ENCODE results near the gene BARX2.

BARX2 gene

DNA sequence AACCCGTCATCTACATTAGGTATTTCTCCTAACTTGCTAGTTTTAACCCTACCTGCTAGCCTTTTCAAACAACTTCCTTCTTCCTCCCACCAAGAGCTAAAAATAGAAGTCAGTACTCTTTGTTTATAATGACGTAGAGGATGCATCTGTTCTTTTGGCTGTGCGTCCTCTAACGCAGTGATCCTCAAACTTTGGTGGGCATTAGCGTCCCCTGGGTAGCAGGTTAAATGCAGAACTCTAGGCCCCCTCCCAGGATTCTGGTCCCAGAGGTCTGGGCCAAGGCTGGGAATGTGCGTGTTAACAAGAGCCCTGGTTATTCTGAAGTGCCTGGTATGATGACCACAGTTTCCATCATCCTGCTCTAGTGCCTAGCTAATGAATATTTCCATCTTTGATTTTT is 67.6 kb downstream of the BARX2 start:
- no peak for DNase-seq

DNA sequence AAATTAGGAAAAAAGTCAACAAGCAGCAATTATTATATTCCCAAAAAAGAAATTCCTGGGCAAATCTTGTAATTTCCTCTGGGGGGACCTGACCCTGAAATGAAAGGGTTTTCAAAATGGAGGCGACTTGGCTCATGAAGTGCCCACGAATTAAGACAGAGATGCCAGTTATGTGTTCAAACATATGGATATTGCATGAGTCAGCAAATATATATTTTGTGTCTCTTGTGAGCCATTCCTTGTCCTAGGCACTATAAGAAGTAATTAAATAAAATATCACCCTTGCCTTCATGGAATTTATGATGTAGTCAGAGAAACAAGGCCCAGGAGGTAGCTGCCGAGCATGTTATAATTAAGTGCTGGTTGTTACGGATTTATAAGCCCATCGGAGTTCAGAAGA is 68.6 kb downstream of the BARX2 start:
- DNase-seq, result no peak

DNA sequence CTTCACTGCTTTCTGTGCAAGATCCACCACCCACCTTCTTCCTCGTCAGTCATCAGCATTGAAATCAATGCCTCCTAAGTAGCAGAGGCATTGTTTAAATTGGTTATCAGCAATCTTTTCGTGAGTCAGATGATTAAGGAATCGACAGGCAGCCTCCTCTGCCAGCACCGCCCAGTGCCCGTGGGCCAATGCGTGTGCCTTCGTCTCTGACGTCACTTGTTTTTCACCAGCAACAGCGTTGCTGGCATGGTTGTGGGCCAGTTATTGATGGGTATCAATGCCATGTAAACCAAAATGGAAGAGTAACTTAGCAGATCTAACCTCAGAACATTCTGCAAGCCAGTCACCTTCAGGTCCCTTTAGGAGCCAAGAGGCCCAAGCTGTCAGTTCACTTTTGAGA is 69.6 kb downstream of the BARX2 start:
- DNase-seq, result no peak

DNA sequence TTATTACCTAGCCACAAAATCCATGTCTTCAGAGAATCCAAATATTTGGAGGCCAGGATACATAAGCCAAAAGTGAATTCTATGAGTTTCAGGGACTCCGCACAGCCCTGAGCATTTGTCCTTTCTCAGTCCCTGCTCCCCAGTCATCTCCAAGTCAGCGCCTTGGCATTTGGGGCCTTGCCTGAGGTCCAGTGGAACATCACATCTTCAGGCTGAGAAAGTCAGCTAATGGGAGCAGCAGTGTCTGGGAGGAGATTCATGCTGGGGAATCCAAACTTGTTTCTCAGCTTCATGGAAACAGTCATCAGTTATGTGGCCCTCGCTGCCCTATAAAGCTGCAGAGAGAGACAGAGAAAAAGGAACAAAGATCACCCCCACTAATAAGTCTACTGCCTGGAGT is 70.9 kb downstream of the BARX2 start:
- DNase-seq, result no peak

DNA sequence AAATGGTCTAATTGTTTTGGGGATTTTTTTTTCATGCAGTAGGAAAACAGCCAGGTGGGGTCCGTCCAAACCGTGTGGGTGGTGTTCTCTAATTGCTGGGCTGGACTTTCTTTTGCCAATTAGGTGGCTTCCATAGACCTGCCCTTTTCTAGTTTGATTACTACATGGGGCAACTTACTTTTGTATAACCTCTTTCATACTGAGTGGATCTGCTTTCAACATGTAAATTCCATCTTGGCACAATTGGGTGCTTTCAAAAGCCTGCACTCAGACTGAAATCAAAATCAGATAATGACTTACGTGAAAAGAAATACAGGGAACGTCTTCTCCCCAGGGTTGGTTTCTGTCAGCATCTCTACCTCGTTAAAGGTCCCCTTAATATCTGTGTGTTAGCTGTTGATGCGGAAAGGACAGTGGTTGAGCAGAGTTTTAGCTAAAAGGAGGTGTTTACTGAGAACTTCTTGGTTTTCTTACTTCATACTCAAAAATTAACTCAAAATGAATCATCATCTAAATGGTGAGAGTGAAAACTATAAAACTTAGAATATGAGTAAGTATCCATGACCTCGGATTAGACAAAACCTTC is 72.1 kb downstream of the BARX2 start:
- DNase-seq, result no peak

DNA sequence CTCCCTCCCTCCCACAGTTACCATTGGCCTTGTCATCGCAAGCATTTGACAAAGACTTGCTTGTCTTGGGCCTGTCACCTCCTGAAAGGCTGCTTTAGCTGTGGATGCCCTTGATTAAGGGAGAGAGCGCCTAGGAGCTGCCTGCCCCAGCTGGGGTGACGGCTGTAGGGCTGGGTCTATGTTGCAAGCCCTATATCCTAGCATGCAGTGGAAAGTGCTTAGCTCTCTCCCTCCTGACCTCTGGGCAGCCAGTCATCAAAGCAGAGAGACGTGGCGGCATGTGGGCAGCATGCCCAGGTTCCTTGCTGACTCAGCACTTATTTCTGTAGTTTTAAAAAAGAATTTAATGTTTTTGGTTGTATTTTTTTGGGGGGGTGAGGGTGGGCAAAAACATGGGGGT is 75.9 kb downstream of the BARX2 start:
- DNase-seq, result no peak

DNA sequence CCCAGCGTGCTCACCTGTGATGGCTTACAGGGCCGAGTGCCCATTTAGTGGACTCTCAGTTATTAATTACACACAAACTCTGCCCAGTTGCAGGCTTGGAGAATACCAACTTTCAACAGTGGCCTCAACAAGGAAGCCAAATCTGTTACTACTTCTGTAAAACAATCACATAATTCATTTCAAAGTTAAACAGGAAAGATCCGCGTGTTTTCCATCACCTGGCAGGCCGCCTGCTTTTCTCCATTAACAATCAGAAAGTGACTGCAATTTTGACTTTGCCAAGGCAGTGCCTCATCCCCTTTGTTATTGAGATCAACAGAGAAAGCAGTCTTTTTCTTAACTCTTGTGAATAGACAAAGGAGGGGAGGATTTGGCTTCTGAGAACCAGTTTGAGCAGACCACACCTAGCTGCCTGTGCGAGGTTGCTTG is 77.7 kb downstream of the BARX2 start:
- no peak for DNase-seq

DNA sequence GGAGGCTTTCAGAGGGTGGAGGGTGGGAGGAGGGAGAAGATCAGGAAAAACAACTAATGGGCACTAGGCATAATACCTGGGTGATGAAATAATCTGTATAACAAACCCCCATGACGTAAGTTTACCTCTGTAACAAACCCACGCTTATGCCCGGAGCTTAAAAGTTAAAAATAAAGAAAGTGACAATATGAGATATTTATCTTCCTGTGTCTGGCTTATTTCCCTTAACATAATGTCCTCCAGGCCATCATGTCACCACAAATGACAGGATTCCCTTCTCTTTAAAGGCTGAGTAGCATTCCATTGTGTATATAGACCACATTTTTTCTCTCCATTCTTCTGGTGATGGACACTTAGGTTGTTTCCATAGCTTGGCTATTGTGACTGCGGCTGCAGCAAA is 79.5 kb downstream of the BARX2 start:
- DNase-seq, result no peak

DNA sequence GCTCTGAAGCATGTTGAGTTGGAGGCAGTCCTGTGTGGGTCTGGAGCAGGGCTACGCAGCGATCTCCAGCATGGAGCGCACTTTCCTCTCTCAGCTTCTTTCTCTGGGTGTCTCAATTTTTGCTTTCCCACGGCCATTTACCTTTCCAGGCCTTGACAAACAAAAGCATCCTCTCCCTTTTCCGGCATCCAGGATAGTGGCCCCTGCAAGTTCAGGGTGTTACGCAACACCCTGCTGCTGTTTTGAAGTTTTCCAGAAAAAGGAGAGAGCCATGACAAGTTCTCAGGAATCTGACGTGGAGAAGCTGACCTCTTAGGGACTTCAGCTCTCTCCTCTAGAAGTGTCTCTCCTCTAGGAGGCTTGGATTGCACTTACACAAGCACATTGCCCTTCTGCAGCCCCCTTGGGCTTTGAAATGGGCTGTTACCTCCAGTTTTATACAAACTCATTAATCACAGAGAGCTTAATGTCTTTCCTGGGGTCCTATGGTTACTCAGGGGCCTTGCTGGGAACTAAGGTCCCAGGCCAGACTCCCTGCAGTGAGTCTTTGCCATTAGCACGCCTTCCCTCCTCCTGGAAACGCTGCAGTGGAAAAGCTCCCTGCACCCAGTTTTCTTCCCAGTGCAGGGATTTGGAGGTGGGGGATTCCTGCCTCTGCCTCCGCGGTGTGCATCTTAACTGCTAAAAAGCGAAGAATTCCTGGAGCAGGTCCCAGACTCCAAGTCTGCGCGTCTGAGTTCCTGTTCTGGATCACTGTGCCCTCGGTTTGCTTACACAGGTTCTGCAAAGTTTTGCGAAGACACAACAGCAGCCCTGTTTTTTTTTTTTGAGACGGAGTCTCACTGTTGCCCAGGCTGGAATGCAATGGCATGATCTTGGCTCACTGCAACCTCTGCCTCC is 80.4 kb downstream of the BARX2 start:
- DNase-seq, result no peak

DNA sequence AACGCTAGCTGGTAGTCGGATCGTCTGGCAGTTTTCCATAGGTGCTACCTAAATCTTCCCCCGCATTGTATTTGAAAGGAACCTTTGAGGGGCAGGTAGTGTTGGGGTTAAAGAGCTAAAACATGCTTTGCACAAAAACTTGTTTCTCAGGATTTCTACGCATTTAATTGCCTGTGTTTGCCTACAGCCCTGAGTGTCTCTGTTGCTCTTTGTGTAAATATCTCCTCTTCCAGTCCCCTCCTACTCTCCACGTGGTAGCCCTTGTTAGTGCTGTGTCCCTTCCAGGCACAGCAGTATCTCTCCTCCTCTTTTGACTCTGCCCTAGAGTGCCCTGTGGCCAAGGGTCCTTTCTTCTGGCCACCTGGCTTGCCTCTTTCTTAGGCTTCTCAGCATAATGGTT is 81.7 kb downstream of the BARX2 start:
- DNase-seq, result no peak

DNA sequence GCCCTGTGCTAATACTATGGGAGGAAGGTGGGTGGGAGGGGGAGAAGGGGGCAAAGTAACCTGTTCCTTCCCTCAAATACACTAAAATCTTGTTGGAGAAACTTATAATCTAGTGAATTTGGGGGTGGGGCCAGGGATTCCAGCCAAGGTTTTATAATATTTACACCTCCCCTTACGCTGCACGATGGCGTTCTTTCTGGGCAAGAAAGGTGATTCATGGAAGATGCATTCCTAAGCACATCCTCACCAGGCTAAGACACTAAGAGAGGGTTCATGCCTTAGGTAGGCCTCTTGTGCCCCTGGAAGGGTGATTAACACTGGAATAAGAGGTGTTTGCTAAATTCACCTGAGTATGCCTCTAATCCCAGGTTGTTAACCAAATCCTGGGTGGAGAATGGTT is 82.6 kb downstream of the BARX2 start:
- DNase-seq, result no peak

DNA sequence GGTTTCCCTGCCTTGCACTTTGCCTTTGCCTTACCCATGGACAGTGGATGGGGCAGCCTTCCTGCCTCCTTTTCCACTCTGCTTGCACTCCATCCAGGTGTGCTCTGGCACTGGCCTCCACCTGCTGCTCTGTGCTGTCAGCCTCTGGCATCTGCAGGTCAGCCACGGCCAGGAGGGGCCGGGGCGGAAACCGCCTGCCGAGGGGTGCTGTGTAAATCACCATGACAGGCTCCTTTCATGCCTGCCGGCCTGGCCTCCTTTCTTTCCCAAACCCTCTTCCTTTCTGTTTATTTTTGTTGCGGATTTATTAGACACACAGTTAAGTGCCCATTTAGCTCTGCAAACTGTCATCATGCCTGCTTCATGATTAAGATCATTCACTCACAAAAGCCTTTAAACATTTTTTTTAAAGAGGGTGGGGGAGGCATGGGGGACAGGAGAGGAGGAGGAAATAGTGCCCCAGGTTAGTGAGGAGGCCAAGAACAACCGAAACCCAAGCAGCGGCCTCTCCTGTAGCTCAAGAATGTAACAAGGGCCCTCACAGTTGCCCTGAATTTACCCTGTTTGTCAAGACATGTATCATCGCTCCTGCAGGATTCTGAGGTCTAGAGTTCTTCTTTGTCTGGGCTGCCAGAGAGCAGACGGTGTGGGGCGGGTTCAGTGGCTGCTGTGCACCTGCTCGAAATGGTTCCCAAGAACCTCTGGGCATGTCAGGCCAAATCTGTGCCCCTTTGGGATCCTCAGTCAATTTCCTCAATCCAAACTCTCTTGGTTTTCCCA is 83.3 kb downstream of the BARX2 start:
- DNase-seq, result no peak

DNA sequence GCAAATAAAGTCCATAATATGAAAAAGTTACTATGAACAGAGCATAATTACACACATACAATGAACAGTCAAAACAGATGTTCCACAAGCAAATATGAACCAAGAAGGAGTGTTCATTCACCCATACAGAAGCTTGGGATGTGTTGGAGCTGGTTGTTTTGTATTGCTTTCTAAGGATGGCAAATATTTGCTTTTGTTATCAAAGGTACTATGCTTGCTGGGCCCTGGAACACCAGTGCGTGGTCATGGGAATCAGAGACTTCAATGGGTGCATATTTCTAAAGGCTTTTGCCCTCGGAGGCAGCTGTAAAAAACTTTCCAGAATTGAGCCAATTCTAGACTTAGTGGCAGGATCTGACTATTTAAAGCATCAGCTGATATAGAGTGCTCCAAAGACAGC is 85.1 kb downstream of the BARX2 start:
- DNase-seq, result no peak

DNA sequence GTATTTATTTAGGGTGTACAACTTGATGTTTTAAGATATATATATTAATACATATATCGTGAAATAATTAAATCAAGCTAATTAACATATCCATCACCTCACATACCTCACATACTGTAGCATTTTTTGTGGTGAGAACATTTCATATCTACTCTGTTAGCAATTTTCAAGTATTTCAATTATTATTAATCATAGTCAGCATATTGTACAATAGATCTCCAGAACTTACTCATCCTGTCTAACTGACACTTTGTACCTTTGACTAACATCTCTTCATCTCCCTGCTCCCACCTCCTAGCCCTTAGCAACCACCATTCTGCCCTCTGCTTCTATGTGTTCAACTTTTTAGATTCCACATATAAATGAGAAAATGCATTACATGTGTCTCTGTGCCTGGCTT is 108.4 kb downstream of the BARX2 start:
- no peak for DNase-seq

DNA sequence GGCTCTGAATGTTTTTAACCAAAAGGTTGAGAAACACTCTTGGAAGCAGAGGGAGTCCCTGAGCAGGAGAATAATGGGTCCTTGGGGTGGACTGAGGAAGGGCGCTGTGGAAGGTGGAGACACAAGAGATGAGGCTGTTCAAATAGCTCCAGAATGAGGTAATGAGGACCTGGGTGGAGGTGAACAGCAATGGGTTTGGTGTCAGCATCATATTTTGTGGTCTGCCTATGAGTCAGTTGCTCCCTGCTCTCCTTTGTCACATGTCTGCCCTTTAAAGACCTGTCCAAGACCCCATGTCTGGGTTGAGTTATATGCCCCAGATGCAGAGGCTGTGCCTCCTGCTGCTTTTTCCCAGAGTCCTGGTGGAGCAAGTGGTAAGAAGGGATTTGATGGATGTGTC is 113.6 kb downstream of the BARX2 start:
- DNase-seq, result no peak

DNA sequence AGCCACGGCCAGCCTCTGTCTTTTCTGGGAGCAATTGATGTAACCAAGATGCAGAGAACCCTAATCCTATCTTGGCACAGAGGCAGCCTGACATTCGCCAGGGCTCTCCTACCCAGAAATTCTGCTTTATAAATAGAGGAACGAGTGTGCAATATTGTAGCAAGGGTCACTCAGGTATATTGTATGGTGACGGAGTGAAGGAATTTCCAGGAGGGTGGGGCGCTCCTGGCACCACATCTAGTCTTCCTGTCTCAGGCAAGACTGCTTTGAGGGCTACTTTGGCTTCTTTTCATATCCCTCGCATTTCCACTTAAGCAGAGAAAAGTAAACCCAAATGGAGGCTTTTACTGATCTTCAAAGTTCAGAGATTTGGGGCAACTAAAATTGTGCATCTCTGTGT is 114.4 kb downstream of the BARX2 start:
- DNase-seq, result no peak

DNA sequence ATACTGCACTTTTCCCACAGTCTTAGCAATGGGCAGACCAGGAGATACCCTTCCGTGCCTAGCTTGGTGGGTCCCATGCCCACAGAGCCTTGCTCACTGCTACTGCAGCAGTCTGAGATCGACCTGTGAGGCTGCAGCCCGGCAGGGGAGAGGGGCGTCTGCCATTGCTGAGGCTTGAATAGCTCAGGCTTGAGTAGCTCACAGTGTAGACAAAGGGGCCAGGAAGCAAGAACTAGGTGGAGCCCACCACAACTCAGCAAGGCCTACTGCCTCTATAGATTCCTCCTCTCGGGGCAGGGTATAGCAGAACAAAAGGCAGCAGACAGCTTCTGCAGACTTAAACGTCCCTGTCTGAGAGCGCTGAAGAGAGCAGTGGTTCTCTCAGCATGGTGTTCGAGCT is 118.1 kb downstream of the BARX2 start:
- no peak for DNase-seq

Measured in MV-4-11 (cell line).